GM18951 (cell line): ENCODE data around the gene UGT8.

Experiments used
- POLR2A ChIP-seq: IDR thresholded peaks from 4 replicates; pipeline ENCODE4 v1.6.1; 2011; ENCODE audit warnings: mild to moderate bottlenecking; ENCODE audit not compliant: insufficient read length, insufficient read depth; ENCODE audit errors: extremely low read depth
- in situ Hi-C: fragments of 300-500 bp; cut with MboI; formaldehyde crosslinking; loops from one replicate; pipeline ENCODE4 v1.12.0; 2022; ENCODE audit warnings: low sequenced_read_pairs, mixed read lengths, inconsistent platforms; ENCODE audit not compliant: unreplicated experiment

UGT8 gene

GRCh38 chr4:114642173-114642780 is 43.7 kb downstream of the UGT8 start:
- in situ Hi-C loops = no loop called here

GRCh38 chr4:114649908-114650307 is 51.3 kb downstream of the UGT8 start:
- in situ Hi-C loops = loop anchor here (25.0 kb wide), 2 partner anchors 263 to 1263 kb away; no protein-coding TSS in a partner anchor
- TF ChIP-seq POLR2A = no peak

More at GRCh38 chr4:114642173-114642780, 43.7 kb downstream of the UGT8 start:
- no peak for TF ChIP-seq POLR2A

GRCh38 chr4:114653675-114654074 is 55.1 kb downstream of the UGT8 start:
- in situ Hi-C loops = loop anchor here (25.0 kb wide), 2 partner anchors 266 to 1266 kb away; no protein-coding TSS in a partner anchor
- TF ChIP-seq POLR2A = no peak

DNA sequence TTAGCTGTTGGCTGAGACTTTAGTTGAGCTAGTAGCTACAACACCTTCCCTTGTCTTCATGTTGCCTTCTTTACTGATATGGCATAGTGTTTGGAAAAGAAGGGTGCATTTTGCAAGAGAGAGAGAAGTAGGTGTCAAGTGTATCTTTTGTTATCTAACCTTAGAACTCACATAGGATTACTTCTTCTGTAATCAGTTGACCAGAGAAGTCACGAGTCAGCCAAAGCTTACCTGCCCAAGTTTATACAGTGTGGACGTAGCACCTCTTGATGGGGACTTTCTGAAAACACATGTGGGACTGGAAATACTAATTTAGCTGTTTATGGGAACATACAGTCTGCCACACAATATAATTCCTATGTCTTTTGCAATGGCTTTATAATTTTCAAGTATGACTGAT is 56.0 kb downstream of the UGT8 start:
- no peak for TF ChIP-seq POLR2A
- in situ Hi-C loops = loop anchor here (25.0 kb wide), 2 partner anchors 267 to 1267 kb away; no protein-coding TSS in a partner anchor

- no peak for TF ChIP-seq POLR2A
- in situ Hi-C loops = loop anchor here (25.0 kb wide), 2 partner anchors 271 to 1271 kb away; no protein-coding TSS in a partner anchor
Measured at GRCh38 chr4:114658179-114658578, 59.6 kb downstream of the UGT8 start.

DNA sequence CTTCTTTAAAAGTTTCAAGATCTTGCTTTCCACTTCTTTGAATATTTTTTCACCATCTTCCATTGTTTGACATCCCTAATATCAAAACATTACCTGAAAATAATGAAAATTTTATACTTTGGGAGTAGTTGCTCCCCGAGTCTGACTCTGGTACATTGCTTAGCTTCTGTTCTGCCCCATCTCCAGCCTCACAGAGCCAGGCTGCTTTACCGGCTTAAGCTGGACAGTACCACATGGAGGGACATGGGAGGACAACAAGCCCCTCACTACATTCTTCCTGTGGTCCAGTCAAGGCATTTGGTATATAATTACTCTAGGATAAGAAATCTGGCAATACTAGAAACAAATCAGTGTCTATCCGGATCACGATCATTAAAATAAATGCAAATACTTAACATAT is 60.2 kb downstream of the UGT8 start:
- in situ Hi-C loops = loop anchor here (25.0 kb wide), 2 partner anchors 271 to 1271 kb away; no protein-coding TSS in a partner anchor
- no peak for TF ChIP-seq POLR2A

- TF ChIP-seq POLR2A = no peak
- in situ Hi-C loops = loop anchor here (25.0 kb wide), 2 partner anchors 272 to 1272 kb away; no protein-coding TSS in a partner anchor
Measured at GRCh38 chr4:114659386-114660008, 60.9 kb downstream of the UGT8 start.

DNA sequence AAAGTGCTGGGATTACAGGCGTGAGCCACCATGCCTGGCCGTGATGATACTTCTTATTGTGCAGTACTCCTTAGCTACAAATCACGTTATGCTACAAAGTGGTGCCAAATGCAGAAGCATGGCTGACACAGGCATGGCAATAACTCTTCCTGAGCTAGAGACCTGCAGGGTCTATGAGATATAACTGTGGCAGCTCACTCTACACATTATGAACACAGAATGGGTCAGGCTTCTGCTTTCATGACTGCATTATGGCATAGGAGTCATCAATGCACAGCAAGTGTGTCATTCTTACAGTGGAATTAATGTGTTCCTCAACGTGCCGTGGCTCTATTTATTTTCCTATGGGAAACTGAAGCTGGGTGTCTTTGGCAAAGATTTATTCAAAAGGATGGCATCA is 64.5 kb downstream of the UGT8 start:
- no peak for TF ChIP-seq POLR2A
- in situ Hi-C loops = loop anchor here (25.0 kb wide), 2 partner anchors 276 to 1276 kb away; no protein-coding TSS in a partner anchor

DNA sequence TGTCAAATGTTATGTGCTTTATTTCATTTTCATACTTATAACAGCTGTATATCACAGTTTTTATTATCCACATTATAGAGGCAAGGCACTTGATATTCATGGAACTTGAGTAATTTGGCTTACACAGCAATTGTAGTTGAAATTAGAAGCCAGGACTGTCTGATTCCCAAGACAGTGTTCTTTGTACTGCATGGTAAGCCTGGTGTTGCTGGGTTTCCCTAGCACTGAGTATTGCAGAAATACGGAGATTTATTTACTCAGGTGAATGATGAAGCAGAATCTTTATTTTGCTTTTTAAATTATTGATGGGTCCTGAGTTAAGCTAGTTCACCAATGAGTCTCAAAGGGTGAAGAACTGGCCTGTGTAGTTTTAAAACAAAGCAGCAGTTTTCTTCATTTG is 70.0 kb downstream of the UGT8 start:
- TF ChIP-seq POLR2A = no peak
- in situ Hi-C loops = loop anchor here (25.0 kb wide), 2 partner anchors 281 to 1281 kb away; no protein-coding TSS in a partner anchor

GRCh38 chr4:114670733-114671132 is 72.1 kb downstream of the UGT8 start:
- in situ Hi-C loops = loop anchor here (25.0 kb wide), 2 partner anchors 283 to 1283 kb away; no protein-coding TSS in a partner anchor

DNA sequence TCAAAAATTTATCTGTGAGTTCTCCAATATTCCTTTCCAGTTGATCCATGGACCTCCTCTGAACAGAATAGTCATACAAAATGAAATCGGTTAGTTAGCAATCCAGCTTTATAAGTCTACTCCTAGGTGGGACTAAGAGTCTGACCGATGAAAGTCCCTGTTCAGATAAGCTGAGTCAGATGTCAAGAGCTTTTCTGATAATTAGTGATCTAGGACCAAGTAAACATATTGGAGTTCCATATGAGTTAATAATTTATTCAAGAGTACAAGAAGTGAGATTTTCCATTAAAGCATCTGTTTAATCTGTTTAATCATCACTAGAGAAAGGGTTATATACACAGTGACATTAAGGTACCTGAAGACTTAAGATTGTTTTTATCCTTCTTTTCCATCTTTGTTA is 74.7 kb downstream of the UGT8 start:
- in situ Hi-C loops = loop anchor here (25.0 kb wide), 2 partner anchors 286 to 1286 kb away; no protein-coding TSS in a partner anchor
- TF ChIP-seq POLR2A = no peak

- in situ Hi-C loops = loop anchor here (25.0 kb wide), 2 partner anchors 287 to 1287 kb away; no protein-coding TSS in a partner anchor
- TF ChIP-seq POLR2A = no peak
Measured at GRCh38 chr4:114674080-114674479, 75.5 kb downstream of the UGT8 start.

DNA sequence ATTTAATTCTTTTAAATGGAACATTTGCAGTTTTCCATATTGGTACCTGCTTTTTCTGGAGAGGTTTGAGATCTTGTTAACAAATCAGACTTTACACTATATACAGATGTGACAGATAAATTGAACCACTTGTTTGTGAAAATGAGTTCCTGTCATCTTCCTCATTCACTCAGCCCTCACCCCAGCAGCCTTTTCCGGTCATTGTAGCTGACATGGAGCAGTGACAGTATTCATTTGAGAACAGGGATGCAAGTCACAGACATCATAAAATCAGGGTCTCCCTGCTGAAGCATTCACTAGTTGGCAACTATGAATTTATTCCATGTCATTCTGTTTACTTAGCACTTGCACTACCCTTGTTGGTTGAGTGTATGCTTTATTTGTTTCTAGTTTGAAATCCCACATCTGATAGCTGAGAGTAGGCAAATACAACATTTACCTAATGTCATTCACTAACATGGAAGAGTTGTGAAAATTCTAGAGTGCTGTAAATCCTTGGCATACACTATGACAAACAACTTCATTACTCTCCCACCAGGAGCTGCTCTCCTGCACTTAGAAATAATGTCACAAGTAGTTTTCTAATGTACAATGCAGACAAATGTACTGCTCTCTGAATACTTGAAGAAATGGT is 78.9 kb downstream of the UGT8 start:
- in situ Hi-C loops = no loop called here
- TF ChIP-seq POLR2A = no peak
